PC-3 (cell line): ENCODE measurements around the gene SMYD1. TPM values are rescaled to one million over a fixed set of nuclear protein-coding genes. Genes with fewer than 3 reads are reported as not detected.

Experiments used
- ATAC-seq: fragments of 200-7000 bp; cut with Tn5 transposase; 2 replicates; pipeline ENCODE4 v1.9.1; 2020; ENCODE audit warnings: mild to moderate bottlenecking, moderate library complexity
- BruUV-seq: library from RNA; stranded (reverse); fragments of 400-500 nt; replicated peaks from 2 replicates; lab custom pipeline; 2021; lab: Mats Ljungman, UMichigan
- CTCF ChIA-PET: fragments of 300-600 bp; sonication (Branson Sonifier 250); formaldehyde crosslinking; loops from one replicate; lab custom pipeline; 2022; ENCODE audit warnings: antibody characterized with exemption; lab: Charles Lee
- POLR2A ChIA-PET: fragments of 300-600 bp; sonication (Branson Sonifier 250); formaldehyde crosslinking; loops from one replicate; lab custom pipeline; 2022; ENCODE audit warnings: antibody characterized with exemption; ENCODE audit not compliant: unreplicated experiment; lab: Charles Lee
- DNase-seq: peaks from one replicate; pipeline ENCODE4 v3.0.0-alpha.2; 2015
- H2AFZ ChIP-seq: fragments of 300-600 bp; sonication (generic); 2 replicates; pipeline ENCODE4 v1.6.0; 2016; ENCODE audit warnings: antibody characterized with exemption, low read length
- H3F3A ChIP-seq: fragments of 300-600 bp; sonication (generic); one replicate; pipeline ENCODE4 v1.6.0; 2017; ENCODE audit warnings: antibody characterized with exemption, low read length, control low read depth, mild to moderate bottlenecking; ENCODE audit not compliant: unreplicated experiment
- H3K27ac ChIP-seq: fragments of 300-600 bp; sonication (generic); 2 replicates; pipeline ENCODE4 v1.5.1; 2016; ENCODE audit warnings: mild to moderate bottlenecking, low read length
- H3K27me3 ChIP-seq: fragments of 300-600 bp; sonication (generic); 2 replicates; pipeline ENCODE4 v1.6.1; 2016; ENCODE audit warnings: low read length, mixed read lengths
- H3K36me3 ChIP-seq: fragments of 300-600 bp; sonication (generic); 2 replicates; pipeline ENCODE4 v1.6.1; 2016; ENCODE audit warnings: low read depth, mixed run types, low read length, mixed read lengths
- H3K4me1 ChIP-seq: fragments of 300-600 bp; sonication (generic); 2 replicates; pipeline ENCODE4 v1.5.1; 2016; ENCODE audit warnings: low read length; ENCODE audit not compliant: insufficient read depth
- H3K4me2 ChIP-seq: fragments of 300-600 bp; sonication (generic); 2 replicates; pipeline ENCODE4 v1.6.0; 2016; ENCODE audit warnings: low read length
- H3K4me3 ChIP-seq: fragments of 300-600 bp; sonication (generic); 2 replicates; pipeline ENCODE4 v1.5.1; 2016; ENCODE audit warnings: mild to moderate bottlenecking, low read length, mixed read lengths
- H3K79me2 ChIP-seq: fragments of 300-600 bp; sonication (generic); 2 replicates; pipeline ENCODE4 v1.6.1; 2017; ENCODE audit warnings: low read length, mixed read lengths
- H3K9ac ChIP-seq: fragments of 300-600 bp; sonication (generic); 2 replicates; pipeline ENCODE4 v1.6.0; 2016; ENCODE audit warnings: mild to moderate bottlenecking, low read length
- H3K9me2 ChIP-seq: fragments of 300-600 bp; sonication (generic); replicated peaks from 2 replicates; pipeline ENCODE4 v1.6.1; 2016; ENCODE audit warnings: mixed run types, low read length, mixed read lengths
- H3K9me3 ChIP-seq: fragments of 300-600 bp; sonication (generic); 2 replicates; pipeline ENCODE4 v1.6.1; 2016; ENCODE audit warnings: low read length, mixed read lengths
- H4K20me1 ChIP-seq: fragments of 300-600 bp; sonication (generic); 2 replicates; pipeline ENCODE4 v1.6.1; 2016; ENCODE audit warnings: low read length, mixed read lengths
- CTCF ChIP-seq: fragments of 300-600 bp; sonication (generic); conservative IDR thresholded peaks from 2 replicates; pipeline ENCODE4 v1.5.1; 2017; ENCODE audit warnings: antibody characterized with exemption, low read depth, mild to moderate bottlenecking, low read length
- EZH2 ChIP-seq: fragments of 300-600 bp; sonication (generic); IDR thresholded peaks from one replicate; pipeline ENCODE4 v1.6.1; 2017; ENCODE audit warnings: antibody characterized with exemption, mild to moderate bottlenecking, low read length; ENCODE audit not compliant: unreplicated experiment
- EZH2phosphoT487 ChIP-seq: fragments of 300-600 bp; sonication (generic); IDR thresholded peaks from 2 replicates; pipeline ENCODE4 v1.6.1; 2018; ENCODE audit warnings: mild to moderate bottlenecking, antibody characterized with exemption, low read length, borderline replicate concordance
- intact Hi-C: fragments of 100-400 bp; cut with micrococcal nuclease; formaldehyde crosslinking; loops from 2 replicates; pipeline ENCODE4 v1.9.0; 2023
- total RNA-seq: library from RNA; depleted of rRNA; stranded (reverse); fragments of >200 nt; gene quantifications from 2 replicates; pipeline ENCODE4 v1.2.3, GENCODE V29; 2014

The SMYD1 gene
- total RNA-seq, 1 experiment from 2014 or later = not detected

- H3K4me3 ChIP-seq = no peak overlapping the region
- no peak overlapping the region for H3K27ac ChIP-seq
- no peak for DNase-seq
- TF ChIP-seq EZH2 = no peak
- TF ChIP-seq EZH2phosphoT487 = no peak
- TF ChIP-seq CTCF = no peak
- peaks cover 56% of the 10 kb centered on the region for H3K27me3 ChIP-seq
- H4K20me1 ChIP-seq = no peaks in the 10 kb centered on the region
- no TSS peak for BruUV-seq
- no peak for ATAC-seq
- H3K36me3 ChIP-seq = no peaks in the 10 kb centered on the region
- H3K4me1 ChIP-seq = no peaks in the 10 kb centered on the region
- no peak overlapping the region for H2AFZ ChIP-seq
- intact Hi-C loops = no loop called here
- ChIA-PET CTCF (no interaction called here), POLR2A (no interaction called here)
- no peaks in the 10 kb centered on the region for H3K79me2 ChIP-seq
- H3K4me2 ChIP-seq = no peak overlapping the region
- H3K9me3 ChIP-seq = no peaks in the 10 kb centered on the region
- H3F3A ChIP-seq = no peaks in the 10 kb centered on the region
- H3K9me2 ChIP-seq = no peaks in the 10 kb centered on the region
- no peak overlapping the region for H3K9ac ChIP-seq
These were observed 61.2 kb downstream of the SMYD1 start for GRCh38 chr2:88128654-88129312.

- POLR2A ChIA-PET = no interaction called here
- H3K4me1 ChIP-seq = no peaks in the 10 kb centered on the region
- intact Hi-C loops = no loop called here
These were observed 61.8 kb downstream of the SMYD1 start for GRCh38 chr2:88129313-88129959.

More at GRCh38 chr2:88129313-88129959, 61.8 kb downstream of the SMYD1 start:
- CTCF ChIA-PET = no interaction called here
- BruUV-seq = no TSS peak
- H3K27me3 ChIP-seq = peaks cover 57% of the 10 kb centered on the region
- no peaks in the 10 kb centered on the region for H3K9me2 ChIP-seq
- H2AFZ ChIP-seq = no peak overlapping the region
- H3F3A ChIP-seq = no peaks in the 10 kb centered on the region
- no peaks in the 10 kb centered on the region for H4K20me1 ChIP-seq
- TF ChIP-seq EZH2 = no peak
- no peak for TF ChIP-seq CTCF
- no peak overlapping the region for H3K27ac ChIP-seq
- no peaks in the 10 kb centered on the region for H3K79me2 ChIP-seq
- no peaks in the 10 kb centered on the region for H3K36me3 ChIP-seq
- no peak overlapping the region for H3K4me3 ChIP-seq
- DNase-seq (no peak), ATAC-seq (no peak)
- no peak overlapping the region for H3K9ac ChIP-seq
- no peak overlapping the region for H3K4me2 ChIP-seq
- H3K9me3 ChIP-seq = no peaks in the 10 kb centered on the region
